H9 (cell line): ENCODE data around the gene ARPP19. TPM values are rescaled to one million over a fixed set of nuclear protein-coding genes. Genes with fewer than 3 reads are reported as not detected.

Source experiments
- DNase-seq: peaks from one replicate; pipeline ENCODE4 v3.0.0-alpha.2; 2017
- H2AFZ ChIP-seq: one replicate; pipeline ENCODE4 v1.6.1; 2013; ENCODE audit warnings: mild to moderate bottlenecking, low read length, control low read depth, moderate library complexity
- H2AK5ac ChIP-seq: 2 replicates; pipeline ENCODE4 v1.6.1; 2013; ENCODE audit warnings: low read length, control low read depth, mixed read lengths; ENCODE audit not compliant: insufficient read length
- H2BK120ac ChIP-seq: one replicate; pipeline ENCODE4 v1.6.1; 2013; ENCODE audit warnings: low read depth, mild to moderate bottlenecking, low read length, control low read depth, inconsistent platforms; ENCODE audit not compliant: poor library complexity, severe bottlenecking
- H2BK12ac ChIP-seq: 2 replicates; pipeline ENCODE4 v1.6.1; 2013; ENCODE audit warnings: low read length, control low read depth, mixed read lengths, low read depth; ENCODE audit not compliant: insufficient read length
- H2BK15ac ChIP-seq: 2 replicates; pipeline ENCODE4 v1.6.1; 2013; ENCODE audit warnings: low read depth, low read length, control low read depth
- H2BK20ac ChIP-seq: one replicate; pipeline ENCODE4 v1.6.1; 2013; ENCODE audit warnings: low read depth, mild to moderate bottlenecking, low read length, control low read depth, inconsistent platforms; ENCODE audit not compliant: poor library complexity, severe bottlenecking
- H2BK5ac ChIP-seq: 2 replicates; pipeline ENCODE4 v1.6.1; 2013; ENCODE audit warnings: low read length, control low read depth, mixed read lengths; ENCODE audit not compliant: insufficient read length
- H3K14ac ChIP-seq: 2 replicates; pipeline ENCODE4 v1.6.1; 2013; ENCODE audit warnings: low read length, control low read depth; ENCODE audit not compliant: insufficient read depth
- H3K18ac ChIP-seq: 2 replicates; pipeline ENCODE4 v1.6.1; 2013; ENCODE audit warnings: low read depth, mild to moderate bottlenecking, mixed read lengths, low read length, control low read depth; ENCODE audit not compliant: insufficient read length
- H3K23ac ChIP-seq: 2 replicates; pipeline ENCODE4 v1.6.1; 2013; ENCODE audit warnings: low read length, control low read depth, mixed read lengths, low read depth; ENCODE audit not compliant: insufficient read length
- H3K23me2 ChIP-seq: 2 replicates; pipeline ENCODE4 v1.6.1; 2013; ENCODE audit warnings: low read depth, mild to moderate bottlenecking, mixed read lengths, low read length, control low read depth; ENCODE audit not compliant: insufficient read length, poor library complexity, severe bottlenecking
- H3K27ac ChIP-seq: 2 replicates; pipeline ENCODE4 v1.5.1; 2013; ENCODE audit warnings: low read length, control low read depth, mixed read lengths, low read depth; ENCODE audit not compliant: insufficient read length
- H3K27me3 ChIP-seq: 2 replicates; pipeline ENCODE4 v1.6.1; 2013; ENCODE audit warnings: low read length, control low read depth, inconsistent platforms; ENCODE audit not compliant: insufficient read depth
- H3K4ac ChIP-seq: 2 replicates; pipeline ENCODE4 v1.6.1; 2013; ENCODE audit warnings: low read depth, mild to moderate bottlenecking, control low read depth, inconsistent platforms, low read length, moderate library complexity
- H3K4me1 ChIP-seq: 2 replicates; pipeline ENCODE4 v1.6.1; 2013; ENCODE audit warnings: low read length, control low read depth, inconsistent platforms; ENCODE audit not compliant: insufficient read depth
- H3K4me2 ChIP-seq: 2 replicates; pipeline ENCODE4 v1.6.1; 2013; ENCODE audit warnings: low read length, control low read depth, mixed read lengths; ENCODE audit not compliant: insufficient read length, insufficient read depth
- H3K56ac ChIP-seq: 2 replicates; pipeline ENCODE4 v1.6.1; 2013; ENCODE audit warnings: low read depth, mild to moderate bottlenecking, mixed read lengths, low read length, control low read depth; ENCODE audit not compliant: insufficient read length
- H3K79me1 ChIP-seq: 2 replicates; pipeline ENCODE4 v1.6.1; 2013; ENCODE audit warnings: low read depth, mild to moderate bottlenecking, moderate library complexity, low read length, control low read depth, inconsistent platforms; ENCODE audit not compliant: insufficient read depth, poor library complexity, severe bottlenecking
- H3K79me2 ChIP-seq: 2 replicates; pipeline ENCODE4 v1.6.1; 2013; ENCODE audit warnings: low read length, control low read depth, inconsistent platforms; ENCODE audit not compliant: insufficient read depth
- H3K9ac ChIP-seq: 2 replicates; pipeline ENCODE4 v1.6.1; 2013; ENCODE audit warnings: low read length, control low read depth, mixed read lengths; ENCODE audit not compliant: insufficient read length; ENCODE audit errors: extremely low read depth
- H3K9me3 ChIP-seq: one replicate; pipeline ENCODE4 v1.6.1; 2013; ENCODE audit warnings: low read depth, low read length, inconsistent platforms; ENCODE audit not compliant: control insufficient read depth
- H3T11ph ChIP-seq: one replicate; pipeline ENCODE4 v1.6.1; 2013; ENCODE audit warnings: mild to moderate bottlenecking, low read length, control low read depth, inconsistent platforms
- H4K20me1 ChIP-seq: one replicate; pipeline ENCODE4 v1.6.1; 2013; ENCODE audit not compliant: control insufficient read depth, insufficient read length, insufficient read depth
- H4K5ac ChIP-seq: 2 replicates; pipeline ENCODE4 v1.6.1; 2013; ENCODE audit warnings: low read depth, mild to moderate bottlenecking, mixed read lengths, low read length, control low read depth; ENCODE audit not compliant: insufficient read length
- H4K8ac ChIP-seq: replicated peaks from 2 replicates; pipeline ENCODE4 v1.6.1; 2013; ENCODE audit warnings: low read length, control low read depth, mixed read lengths, low read depth; ENCODE audit not compliant: insufficient read length
- H4K91ac ChIP-seq: 2 replicates; pipeline ENCODE4 v1.6.1; 2013; ENCODE audit warnings: low read depth, mild to moderate bottlenecking, moderate library complexity, mixed read lengths, low read length, control low read depth; ENCODE audit not compliant: insufficient read length
- H3K27ac Mint-ChIP-seq, 3 experiments: 2 replicates in 2 of 3; 3 replicates in 1 of 3; pipeline ENCODE4 v1.8.0; 2020 to 2021; ENCODE audit warnings: mixed read lengths in 3 of 3, mild to moderate bottlenecking in 1 of 3, moderate library complexity in 1 of 3
- H3K27me3 Mint-ChIP-seq: 2 replicates; pipeline ENCODE4 v1.8.0; 2021; ENCODE audit warnings: low read depth, mild to moderate bottlenecking, moderate library complexity, mixed read lengths
- H3K36me3 Mint-ChIP-seq, 3 experiments: 2 replicates in 2 of 3; 3 replicates in 1 of 3; pipeline ENCODE4 v1.8.0; 2020 to 2021; ENCODE audit warnings: low read depth in 3 of 3, mixed read lengths in 3 of 3; ENCODE audit not compliant: insufficient read depth in 1 of 3
- H3K4me1 Mint-ChIP-seq, 2 experiments: 2 replicates each; pipeline ENCODE4 v1.8.0; 2020; ENCODE audit warnings: mixed read lengths in 2 of 2
- H3K4me3 Mint-ChIP-seq, 2 experiments: 2 replicates in 1 of 2; 3 replicates in 1 of 2; pipeline ENCODE4 v1.8.0; 2020 to 2021; ENCODE audit warnings: mild to moderate bottlenecking in 2 of 2, mixed read lengths in 2 of 2, moderate library complexity in 1 of 2
- H3K9me3 Mint-ChIP-seq, 2 experiments: 2 replicates in 1 of 2; 3 replicates in 1 of 2; pipeline ENCODE4 v1.8.0; 2020; ENCODE audit warnings: mild to moderate bottlenecking in 2 of 2, mixed read lengths in 2 of 2, moderate library complexity in 1 of 2
- CTCF ChIP-seq: fragments of 200-600 bp; sonication (generic); conservative IDR thresholded peaks from 3 replicates; pipeline ENCODE4 v1.8.0; 2021; ENCODE audit warnings: antibody characterized with exemption, mild to moderate bottlenecking
- WGBS: extraction: QIAGEN DNeasy Blood & Tissue Kit; methylation state at CpG from one replicate; pipeline ENCODE4 v1.1.7; 2013; ENCODE audit warnings: missing lambda C conversion rate, low lambda C conversion rate, mixed read lengths; ENCODE audit not compliant: insufficient read length; ENCODE audit errors: extremely low coverage; 5-methylcytosine and 5-hydroxymethylcytosine counted together
- total RNA-seq: library from RNA; stranded (reverse); gene quantifications from 2 replicates; pipeline ENCODE4 v1.2.1, GENCODE V29; 2021

Gene ARPP19
- total RNA-seq, 1 experiment from 2014 or later: 247 TPM

- Histone ChIP-seq H2BK15ac (no peak overlapping the region), H2AFZ (no peak overlapping the region), H3K9me3 (no peaks in the 10 kb centered on the region), H2BK12ac (no peak overlapping the region), H4K91ac (no peak overlapping the region), H3K4ac (no peak overlapping the region), H3K56ac (no peak overlapping the region), H2BK5ac (no peak overlapping the region), H3K14ac (no peak overlapping the region), H3K18ac (no peak overlapping the region), H3K9ac (no peak overlapping the region), H2BK120ac (no peak overlapping the region), H3K4me1 (no peaks in the 10 kb centered on the region), H3K79me1 (no peaks in the 10 kb centered on the region), H3K79me2 (no peaks in the 10 kb centered on the region), H3K27ac (no peak overlapping the region), H3K23ac (no peak overlapping the region), H4K5ac (no peak overlapping the region), H2BK20ac (no peak overlapping the region), H3T11ph (no peak overlapping the region), H3K27me3 (no peaks in the 10 kb centered on the region), H4K20me1 (no peaks in the 10 kb centered on the region), H4K8ac (no peak overlapping the region), H2AK5ac (no peak overlapping the region), H3K23me2 (no peaks in the 10 kb centered on the region), H3K4me2 (no peak overlapping the region)
- no peaks in the 10 kb centered on the region; a peak in 1 of 7 replicates for H3K36me3 Mint-ChIP-seq
- no peaks in the 10 kb centered on the region for H3K27me3 Mint-ChIP-seq
- no peak for DNase-seq
- WGBS: no CpG with 5 or more reads among the region's 1 CpG
- no peaks in the 10 kb centered on the region for H3K9me3 Mint-ChIP-seq
- no peaks in the 10 kb centered on the region for H3K4me1 Mint-ChIP-seq
- H3K27ac Mint-ChIP-seq: no peak overlapping the region
- H3K4me3 Mint-ChIP-seq: no peak overlapping the region
- TF ChIP-seq CTCF: no peak
These were observed 66.2 kb downstream of the ARPP19 start for GRCh38 chr15:52502608-52503007.
